HG03342 (cell line): ENCODE data around the gene EIF3I.

Source experiments
- ATAC-seq: cut with Tn5 transposase; IDR thresholded peaks from one replicate; pipeline ENCODE4 v1.9.1; 2021; ENCODE audit warnings: mild to moderate bottlenecking, moderate library complexity; ENCODE audit not compliant: unreplicated experiment

Gene EIF3I

GRCh38 chr1:32221980-32222755 is at the start of gene EIF3I, which contains the start of gene TMEM234:
Gene EIF3I (plus strand): TSS chr1:32222407. CDS start chr1:32222442, 35 bp downstream.
Gene TMEM234 (minus strand): TSS chr1:32222353. CDS start chr1:32222322, 31 bp downstream.
- peak; percentile 84 for ATAC-seq

- ATAC-seq = no peak
Measured at GRCh38 chr1:32172621-32173245, 49.5 kb upstream of the EIF3I start.

- no peak for ATAC-seq
Measured at GRCh38 chr1:32178380-32179192, 43.6 kb upstream of the EIF3I start.

DNA sequence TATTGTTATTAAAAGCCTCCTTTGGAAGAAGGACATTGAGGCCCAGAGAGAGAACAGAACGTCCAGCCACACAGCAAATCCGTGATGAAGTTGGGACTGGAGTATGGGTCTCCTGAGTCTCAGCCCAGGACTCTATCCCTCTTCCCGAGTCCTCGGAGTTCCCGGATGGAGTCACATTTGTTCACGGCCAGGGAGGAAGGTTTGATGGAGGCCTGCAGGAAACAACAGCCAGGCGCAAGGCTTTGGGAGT is 43.1 kb upstream of the EIF3I start:
- no peak for ATAC-seq

GRCh38 chr1:32179443-32180185 is 42.6 kb upstream of the EIF3I start, which contains the start of gene TXLNA:
Gene TXLNA (plus strand): TSS chr1:32179675. CDS start chr1:32180346, 671 bp downstream.
- peak; percentile 80 for ATAC-seq

DNA sequence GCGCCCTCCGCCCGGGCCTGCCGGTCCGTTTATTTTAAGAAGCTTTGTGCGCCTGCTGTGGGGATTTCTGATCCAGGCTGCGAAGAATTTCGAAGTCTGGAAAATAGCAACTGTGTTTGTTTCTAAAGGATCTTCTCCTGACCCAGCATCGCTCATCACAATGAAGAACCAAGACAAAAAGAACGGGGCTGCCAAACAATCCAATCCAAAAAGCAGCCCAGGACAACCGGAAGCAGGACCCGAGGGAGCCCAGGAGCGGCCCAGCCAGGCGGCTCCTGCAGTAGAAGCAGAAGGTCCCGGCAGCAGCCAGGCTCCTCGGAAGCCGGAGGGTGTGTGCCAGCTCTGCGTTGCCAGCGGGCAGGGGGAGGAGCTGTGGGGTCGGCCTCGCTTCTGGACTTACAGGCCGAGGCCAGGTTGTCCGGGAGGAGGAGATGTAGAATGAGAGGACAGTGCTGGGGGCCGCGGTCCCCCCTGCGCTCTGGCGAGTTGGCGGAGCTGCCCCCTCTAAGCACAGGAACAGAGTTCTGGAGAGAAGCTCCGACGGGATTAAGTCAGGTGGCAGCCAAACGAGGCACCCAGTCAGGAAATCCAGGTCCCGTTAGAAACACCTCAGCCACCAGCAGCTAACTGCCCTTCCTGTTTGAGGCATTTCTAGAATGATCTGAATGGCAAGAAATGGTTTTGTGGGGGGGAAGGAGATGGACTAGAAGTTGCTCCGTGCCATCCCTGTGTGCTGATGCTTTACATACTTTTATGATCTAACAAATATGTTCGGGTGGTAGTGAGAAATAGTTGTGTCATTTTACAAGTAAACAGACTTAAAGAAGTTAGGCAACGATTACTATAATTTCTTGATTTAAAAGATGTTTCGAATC is 41.8 kb upstream of the EIF3I start:
- ATAC-seq = no peak

DNA sequence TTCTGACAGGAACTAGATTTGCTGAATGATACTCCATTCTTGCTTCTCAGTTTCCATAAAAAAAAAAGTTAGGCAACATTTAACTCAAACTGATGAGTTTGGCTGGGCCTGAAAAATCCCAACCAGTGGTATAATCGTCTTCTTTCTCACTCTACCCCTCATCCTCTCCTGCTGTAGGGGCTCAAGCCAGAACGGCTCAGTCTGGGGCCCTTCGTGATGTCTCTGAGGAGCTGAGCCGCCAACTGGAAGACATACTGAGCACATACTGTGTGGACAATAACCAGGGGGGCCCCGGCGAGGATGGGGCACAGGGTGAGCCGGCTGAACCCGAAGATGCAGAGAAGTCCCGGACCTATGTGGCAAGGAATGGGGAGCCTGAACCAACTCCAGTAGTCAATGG is 41.1 kb upstream of the EIF3I start:
- no peak for ATAC-seq

GRCh38 chr1:32181563-32181962 is 40.6 kb upstream of the EIF3I start:
- no peak for ATAC-seq

- no peak for ATAC-seq
Measured at GRCh38 chr1:32182060-32182459, 40.1 kb upstream of the EIF3I start.

GRCh38 chr1:32184650-32185049 is 37.6 kb upstream of the EIF3I start:
- no peak for ATAC-seq

DNA sequence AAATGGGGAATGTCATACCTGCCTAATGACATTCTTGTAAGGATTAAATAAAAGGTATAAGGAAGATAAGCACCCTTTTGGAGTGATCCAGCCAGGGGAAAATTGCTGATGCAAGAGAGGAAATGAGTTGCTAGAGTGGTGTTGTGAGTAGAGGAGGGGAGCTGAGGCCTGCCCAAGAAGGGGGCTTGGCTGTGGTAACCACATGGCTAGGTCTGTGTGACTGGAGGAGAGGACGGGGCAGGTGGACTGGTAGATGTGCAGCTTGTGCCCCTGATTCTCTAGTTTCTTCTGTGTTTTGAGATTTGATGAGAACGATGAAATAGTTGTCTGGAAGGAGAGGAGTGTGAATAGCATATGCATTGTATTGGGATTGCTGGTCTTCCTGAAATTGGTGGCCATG is 36.1 kb upstream of the EIF3I start:
- ATAC-seq = no peak

DNA sequence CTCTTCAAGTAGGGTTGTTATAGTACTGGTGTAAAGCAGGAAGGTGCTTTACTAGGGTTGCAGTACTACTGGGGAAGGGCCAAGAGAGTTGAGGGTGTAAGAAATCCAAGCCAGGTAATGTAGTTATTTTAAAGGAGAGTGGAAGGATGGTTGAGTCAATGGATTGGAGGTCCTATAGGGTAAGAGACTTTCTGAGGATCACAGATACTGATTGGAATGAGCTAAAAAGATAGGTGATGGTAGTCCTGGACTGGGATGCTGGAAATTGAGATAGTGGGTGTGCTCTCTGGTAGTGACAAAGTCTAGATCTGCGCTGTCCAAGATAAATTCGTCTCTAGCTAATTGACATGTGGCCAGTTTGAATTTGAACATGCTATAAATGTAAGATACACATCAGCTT is 35.7 kb upstream of the EIF3I start:
- ATAC-seq = no peak

DNA sequence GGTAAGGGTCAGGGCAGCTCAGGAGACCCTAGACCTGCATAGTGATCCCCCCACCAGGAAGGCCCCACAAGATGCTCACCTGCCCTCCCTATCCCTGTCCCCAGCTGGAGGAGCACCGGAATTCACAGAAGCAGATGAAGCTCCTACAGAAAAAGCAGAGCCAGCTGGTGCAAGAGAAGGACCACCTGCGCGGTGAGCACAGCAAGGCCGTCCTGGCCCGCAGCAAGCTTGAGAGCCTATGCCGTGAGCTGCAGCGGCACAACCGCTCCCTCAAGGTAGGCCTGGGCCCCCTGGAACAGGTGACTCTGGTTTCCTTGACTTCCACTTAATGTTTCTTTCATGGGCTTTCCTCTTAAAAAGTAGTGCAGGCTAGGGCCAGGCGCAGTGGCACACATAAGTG is 34.4 kb upstream of the EIF3I start:
- no peak for ATAC-seq

GRCh38 chr1:32192220-32192948 is 29.8 kb upstream of the EIF3I start:
- ATAC-seq = no peak

- no peak for ATAC-seq
Measured at GRCh38 chr1:32194984-32195383, 27.2 kb upstream of the EIF3I start.

GRCh38 chr1:32195531-32195930 is 26.7 kb upstream of the EIF3I start:
- ATAC-seq = no peak

DNA sequence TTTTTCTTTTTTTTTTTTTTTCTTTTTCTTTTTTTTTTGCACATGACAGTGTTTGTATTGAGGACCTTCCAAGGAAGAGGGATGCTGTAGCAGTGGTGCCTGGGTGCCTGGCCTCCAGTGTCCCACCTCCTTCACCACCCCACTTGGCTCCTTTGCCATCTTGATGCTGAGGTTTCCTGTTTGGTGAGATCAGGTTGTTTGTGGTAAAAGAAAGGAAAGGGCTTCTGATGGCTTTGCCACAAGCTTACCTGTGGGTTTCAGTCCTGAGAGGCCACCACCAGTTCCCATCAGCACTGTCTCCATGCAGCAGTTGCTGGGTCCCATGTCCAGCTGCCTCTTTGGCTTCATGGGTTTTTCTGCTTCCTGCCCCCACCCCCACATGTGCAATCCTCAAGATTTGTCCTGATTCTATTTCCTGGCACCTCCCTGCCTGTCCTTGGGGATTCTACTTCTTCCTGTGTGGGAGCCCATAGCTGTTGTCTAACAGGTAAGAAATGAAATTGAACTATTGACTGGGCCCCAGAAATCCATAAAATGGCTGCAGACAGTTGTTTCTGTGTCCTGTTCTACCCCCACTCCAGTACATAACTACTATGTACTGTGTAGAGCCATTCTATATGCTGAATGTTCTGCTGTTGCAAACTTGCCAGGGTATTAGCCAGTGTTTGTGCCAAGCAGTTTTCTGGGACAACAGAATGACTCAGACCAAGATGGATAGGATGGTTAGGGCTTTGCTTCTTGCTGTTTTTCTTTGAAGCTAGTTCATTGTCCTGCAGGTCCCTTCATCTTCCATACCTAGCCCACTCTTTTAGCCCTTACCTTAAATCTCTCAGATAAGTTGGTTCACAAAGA is 26.0 kb upstream of the EIF3I start:
- ATAC-seq = no peak

GRCh38 chr1:32197074-32197473 is 25.1 kb upstream of the EIF3I start:
- no peak for ATAC-seq

- ATAC-seq = no peak
Measured at GRCh38 chr1:32197837-32198236, 24.4 kb upstream of the EIF3I start.
